ENCODE data around the gene SCGB1D1.

DNA sequence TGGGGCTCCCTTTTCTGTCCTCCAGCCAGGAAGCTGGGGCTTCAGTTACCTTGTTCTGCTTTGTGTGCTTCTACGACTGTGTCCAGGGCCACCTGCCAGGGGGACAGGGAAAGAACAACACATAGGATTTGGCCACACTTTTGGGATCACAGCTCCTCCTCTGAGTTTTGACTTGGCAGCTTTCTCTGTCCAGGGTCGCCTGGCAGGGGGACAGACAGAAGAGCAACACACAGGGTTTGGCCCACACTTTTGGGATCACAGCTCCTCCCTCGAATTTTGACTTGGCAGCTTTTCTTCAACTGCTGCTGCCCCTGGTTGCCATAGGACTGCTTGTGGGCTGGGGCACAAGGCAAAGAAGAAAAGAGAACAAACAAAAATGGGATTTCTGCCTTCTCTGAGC is 47.1 kb upstream of the SCGB1D1 start:
- TF ChIP-seq, protein P1, sequence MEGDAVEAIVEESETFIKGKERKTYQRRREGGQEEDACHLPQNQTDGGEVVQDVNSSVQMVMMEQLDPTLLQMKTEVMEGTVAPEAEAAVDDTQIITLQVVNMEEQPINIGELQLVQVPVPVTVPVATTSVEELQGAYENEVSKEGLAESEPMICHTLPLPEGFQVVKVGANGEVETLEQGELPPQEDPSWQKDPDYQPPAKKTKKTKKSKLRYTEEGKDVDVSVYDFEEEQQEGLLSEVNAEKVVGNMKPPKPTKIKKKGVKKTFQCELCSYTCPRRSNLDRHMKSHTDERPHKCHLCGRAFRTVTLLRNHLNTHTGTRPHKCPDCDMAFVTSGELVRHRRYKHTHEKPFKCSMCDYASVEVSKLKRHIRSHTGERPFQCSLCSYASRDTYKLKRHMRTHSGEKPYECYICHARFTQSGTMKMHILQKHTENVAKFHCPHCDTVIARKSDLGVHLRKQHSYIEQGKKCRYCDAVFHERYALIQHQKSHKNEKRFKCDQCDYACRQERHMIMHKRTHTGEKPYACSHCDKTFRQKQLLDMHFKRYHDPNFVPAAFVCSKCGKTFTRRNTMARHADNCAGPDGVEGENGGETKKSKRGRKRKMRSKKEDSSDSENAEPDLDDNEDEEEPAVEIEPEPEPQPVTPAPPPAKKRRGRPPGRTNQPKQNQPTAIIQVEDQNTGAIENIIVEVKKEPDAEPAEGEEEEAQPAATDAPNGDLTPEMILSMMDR (IDR thresholded peaks at IDR 0.05) = no peak
- no peak for TF ChIP-seq POLR2A (IDR thresholded peaks at IDR 0.05)
